OCI-LY7 (cell line): ENCODE results near the gene CRY1. TPM values are rescaled to one million over a fixed set of nuclear protein-coding genes. Genes with fewer than 3 reads are reported as not detected.
"Not testable (repeated sequence)": the region's sequence is repeated elsewhere in the genome, so short reads cannot be mapped to it uniquely, and the experiment has no call there.

Experiments
- BruUV-seq: library from RNA; stranded (reverse); fragments of 400-500 nt; replicated peaks from 2 replicates; lab custom pipeline; 2021; lab: Mats Ljungman, UMichigan
- CTCF ChIA-PET: fragments of 300-600 bp; sonication (Branson Sonifier 250); formaldehyde crosslinking; loops from one replicate; lab custom pipeline; 2022; ENCODE audit warnings: antibody characterized with exemption; ENCODE audit not compliant: unreplicated experiment; lab: Charles Lee
- POLR2A ChIA-PET: fragments of 300-600 bp; sonication (Branson Sonifier 250); formaldehyde crosslinking; loops from one replicate; lab custom pipeline; 2022; ENCODE audit warnings: antibody characterized with exemption; lab: Charles Lee
- DNase-seq: peaks from one replicate; pipeline ENCODE4 v3.0.0-alpha.2; 2015; ENCODE audit warnings: low spot score
- H2AFZ ChIP-seq: fragments of 200-600 bp; sonication (generic), shearing (Covaris generic); 2 replicates; pipeline ENCODE4 v1.6.1; 2014; ENCODE audit warnings: mild to moderate bottlenecking, antibody characterized with exemption, low read length, moderate library complexity
- H3K27ac ChIP-seq: fragments of 200-600 bp; sonication (generic); 2 replicates; pipeline ENCODE4 v1.5.1; 2014; ENCODE audit warnings: mixed run types, low read depth, mild to moderate bottlenecking, moderate library complexity, low read length, inconsistent platforms; ENCODE audit not compliant: poor library complexity, severe bottlenecking
- H3K36me3 ChIP-seq: fragments of 200-600 bp; sonication (generic); 2 replicates; pipeline ENCODE4 v1.6.1; 2014; ENCODE audit warnings: mild to moderate bottlenecking, antibody characterized with exemption, low read length, moderate library complexity, mixed read lengths; ENCODE audit not compliant: insufficient read depth
- H3K4me1 ChIP-seq: fragments of 200-600 bp; sonication (generic); 2 replicates; pipeline ENCODE4 v1.5.1; 2014; ENCODE audit warnings: mild to moderate bottlenecking, low read length; ENCODE audit not compliant: insufficient read depth, poor library complexity, severe bottlenecking
- H3K4me2 ChIP-seq: fragments of 200-600 bp; sonication (generic); 2 replicates; pipeline ENCODE4 v1.6.1; 2014; ENCODE audit warnings: mild to moderate bottlenecking, low read length
- H3K4me3 ChIP-seq: fragments of 200-600 bp; sonication (generic); 2 replicates; pipeline ENCODE4 v1.5.1; 2014; ENCODE audit warnings: mild to moderate bottlenecking, low read depth, low read length; ENCODE audit not compliant: poor library complexity, severe bottlenecking
- H3K79me2 ChIP-seq: fragments of 200-600 bp; sonication (generic); 2 replicates; pipeline ENCODE4 v1.6.1; 2016; ENCODE audit warnings: low read depth, mild to moderate bottlenecking, low read length, moderate library complexity, mixed read lengths; ENCODE audit not compliant: insufficient read depth
- H3K9me2 ChIP-seq: fragments of 200-600 bp; sonication (generic); 2 replicates; pipeline ENCODE4 v1.6.1; 2016; ENCODE audit warnings: mild to moderate bottlenecking, low read length, mixed read lengths; ENCODE audit not compliant: insufficient read depth
- H3K9me3 ChIP-seq: fragments of 200-600 bp; sonication (generic); 2 replicates; pipeline ENCODE4 v1.6.1; 2014; ENCODE audit warnings: mild to moderate bottlenecking, mixed run types, low read length, mixed read lengths
- H4K20me1 ChIP-seq: fragments of 200-600 bp; sonication (generic); 2 replicates; pipeline ENCODE4 v1.6.1; 2014; ENCODE audit warnings: mild to moderate bottlenecking, antibody characterized with exemption, low read length, moderate library complexity, mixed read lengths; ENCODE audit not compliant: insufficient read depth
- EZH2phosphoT487 ChIP-seq: fragments of 200-600 bp; sonication (generic); IDR thresholded peaks from 2 replicates; pipeline ENCODE4 v1.6.1; 2018; ENCODE audit warnings: low read depth, borderline replicate concordance, mild to moderate bottlenecking, mixed run types, antibody characterized with exemption, low read length, moderate library complexity, mixed read lengths
- intact Hi-C: fragments of 100-400 bp; cut with micrococcal nuclease; formaldehyde crosslinking; loops from one replicate; pipeline ENCODE4 v1.10.0; 2022; ENCODE audit not compliant: unreplicated experiment
- total RNA-seq, 2 experiments: library from RNA; depleted of rRNA in 1 of 2; stranded (reverse); fragments of >200 nt in 1 of 2; shearing (Covaris generic) in 1 of 2; gene quantifications; 2 replicates each; pipeline ENCODE4 v1.2.3, GENCODE V29; 2014 to 2022
- TF ChIP-seq, protein P1 (sequence below): fragments of 200-600 bp; sonication (generic); conservative IDR thresholded peaks from 2 replicates; pipeline ENCODE4 v1.5.1; 2014; ENCODE audit warnings: mild to moderate bottlenecking, antibody characterized with exemption, low read length, moderate library complexity, mixed read lengths

CRY1 gene
- total RNA-seq, 2 experiments from 2014 or later = not detected

DNA sequence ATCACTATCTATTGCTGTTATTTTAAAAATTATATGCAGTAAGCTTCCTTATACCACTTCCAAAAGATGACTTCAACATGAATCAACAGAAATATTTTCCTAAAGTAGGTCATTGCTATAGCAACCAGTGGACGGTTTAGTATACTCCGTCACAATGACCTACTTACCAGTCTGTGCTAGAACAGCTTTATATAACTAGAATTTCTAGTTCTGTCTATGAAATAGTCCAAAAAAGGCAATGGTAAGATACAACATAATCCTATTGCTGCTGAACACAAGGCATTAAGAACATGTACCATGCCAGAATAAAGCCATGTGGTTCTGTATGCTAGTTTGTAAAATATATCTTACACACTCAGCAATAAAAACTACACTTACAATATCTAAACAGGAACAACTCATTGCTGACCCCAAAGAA lies 65.7 kb downstream of the CRY1 start:
- intact Hi-C loops = no loop called here
- BruUV-seq = no TSS peak
- H4K20me1 ChIP-seq = no peaks in the 10 kb centered on the region
- DNase-seq = no peak
- POLR2A ChIA-PET = no interaction called here
- CTCF ChIA-PET = no interaction called here
- H3K4me2 ChIP-seq = no peak overlapping the region
- H3K9me3 ChIP-seq = no peaks in the 10 kb centered on the region
- no peak overlapping the region for H2AFZ ChIP-seq
- no peak overlapping the region for H3K4me3 ChIP-seq
- no peak overlapping the region for H3K27ac ChIP-seq
- no peaks in the 10 kb centered on the region for H3K36me3 ChIP-seq
- no peaks in the 10 kb centered on the region for H3K9me2 ChIP-seq
- TF ChIP-seq, protein P1, sequence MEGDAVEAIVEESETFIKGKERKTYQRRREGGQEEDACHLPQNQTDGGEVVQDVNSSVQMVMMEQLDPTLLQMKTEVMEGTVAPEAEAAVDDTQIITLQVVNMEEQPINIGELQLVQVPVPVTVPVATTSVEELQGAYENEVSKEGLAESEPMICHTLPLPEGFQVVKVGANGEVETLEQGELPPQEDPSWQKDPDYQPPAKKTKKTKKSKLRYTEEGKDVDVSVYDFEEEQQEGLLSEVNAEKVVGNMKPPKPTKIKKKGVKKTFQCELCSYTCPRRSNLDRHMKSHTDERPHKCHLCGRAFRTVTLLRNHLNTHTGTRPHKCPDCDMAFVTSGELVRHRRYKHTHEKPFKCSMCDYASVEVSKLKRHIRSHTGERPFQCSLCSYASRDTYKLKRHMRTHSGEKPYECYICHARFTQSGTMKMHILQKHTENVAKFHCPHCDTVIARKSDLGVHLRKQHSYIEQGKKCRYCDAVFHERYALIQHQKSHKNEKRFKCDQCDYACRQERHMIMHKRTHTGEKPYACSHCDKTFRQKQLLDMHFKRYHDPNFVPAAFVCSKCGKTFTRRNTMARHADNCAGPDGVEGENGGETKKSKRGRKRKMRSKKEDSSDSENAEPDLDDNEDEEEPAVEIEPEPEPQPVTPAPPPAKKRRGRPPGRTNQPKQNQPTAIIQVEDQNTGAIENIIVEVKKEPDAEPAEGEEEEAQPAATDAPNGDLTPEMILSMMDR = no peak
- no peaks in the 10 kb centered on the region for H3K4me1 ChIP-seq
- H3K79me2 ChIP-seq = no peaks in the 10 kb centered on the region

DNA sequence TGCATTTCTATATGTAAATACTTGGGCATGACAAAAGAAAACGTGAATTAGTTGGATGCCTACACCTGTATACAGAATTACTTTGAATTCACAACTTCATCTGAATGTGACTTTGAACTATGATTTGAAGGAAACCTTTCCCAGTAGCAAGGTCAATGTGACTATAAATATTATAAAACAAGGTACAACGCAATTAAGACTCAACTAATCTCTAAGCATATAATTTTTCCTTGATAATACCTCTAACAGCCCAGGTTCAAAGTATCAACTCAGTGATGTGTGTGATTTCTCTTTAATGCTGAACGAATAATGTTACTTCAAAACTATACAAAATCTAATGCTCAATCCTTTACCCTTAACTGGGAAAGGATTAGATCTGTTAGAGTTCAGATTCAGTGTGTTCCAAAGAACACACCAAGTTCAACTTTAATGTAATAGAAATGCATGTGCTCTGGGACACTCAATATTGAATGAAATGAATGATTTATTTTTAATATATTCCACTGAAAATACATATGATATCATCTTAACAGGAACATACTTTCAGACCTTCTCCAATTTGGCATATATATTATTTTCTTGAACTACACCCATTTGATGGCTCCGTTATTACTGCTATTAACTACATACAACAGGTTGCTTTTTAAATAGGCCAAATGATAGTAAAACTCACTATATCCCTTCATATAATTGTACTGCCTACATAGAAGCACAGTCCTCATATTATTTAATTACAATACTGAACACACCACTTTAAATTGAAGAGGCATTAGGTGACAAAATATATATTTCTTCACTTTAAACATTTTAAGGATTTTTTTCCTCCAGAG lies 66.3 kb downstream of the CRY1 start:
- no peak for DNase-seq
- intact Hi-C loops = no loop called here
- Histone ChIP-seq H3K36me3 (no peaks in the 10 kb centered on the region), H3K9me3 (no peaks in the 10 kb centered on the region), H3K4me1 (no peaks in the 10 kb centered on the region), H4K20me1 (no peaks in the 10 kb centered on the region), H3K9me2 (no peaks in the 10 kb centered on the region), H3K27ac (no peak overlapping the region), H3K79me2 (no peaks in the 10 kb centered on the region), H3K4me2 (no peak overlapping the region), H3K4me3 (no peak overlapping the region), H2AFZ (no peak overlapping the region)
- BruUV-seq = no TSS peak
- TF ChIP-seq, protein P1 = no peak
- TF ChIP-seq EZH2phosphoT487 = no peak
- CTCF ChIA-PET = no interaction called here
- POLR2A ChIA-PET = no interaction called here

DNA sequence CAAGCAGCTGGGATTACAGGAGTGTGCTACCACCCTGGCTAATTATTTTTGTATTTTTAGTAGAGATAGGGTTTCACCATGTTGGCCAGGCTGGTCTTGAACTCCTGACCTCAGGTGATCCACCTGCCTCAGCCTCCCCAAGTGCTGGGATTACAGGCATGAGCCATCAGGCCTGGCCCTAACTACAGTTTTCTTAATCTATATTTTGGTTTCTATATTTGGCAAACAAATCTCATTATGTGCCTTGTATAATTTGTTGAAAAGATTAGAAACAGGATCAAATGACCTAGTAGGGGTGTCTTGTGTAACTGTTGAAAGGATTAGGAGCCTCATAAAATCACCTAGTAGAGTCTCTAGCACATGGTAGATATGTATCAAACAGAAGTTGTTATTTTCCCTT lies 67.0 kb downstream of the CRY1 start:
- H3K27ac ChIP-seq, DNase-seq, H3K79me2 ChIP-seq, POLR2A ChIA-PET, H2AFZ ChIP-seq, H3K9me3 ChIP-seq, H3K4me3 ChIP-seq, CTCF ChIA-PET, H3K36me3 ChIP-seq, H4K20me1 ChIP-seq, H3K4me2 ChIP-seq, H3K9me2 ChIP-seq, intact Hi-C loops, BruUV-seq, H3K4me1 ChIP-seq: not testable (repeated sequence)
